ENCODE results near the gene POLG.

DNA sequence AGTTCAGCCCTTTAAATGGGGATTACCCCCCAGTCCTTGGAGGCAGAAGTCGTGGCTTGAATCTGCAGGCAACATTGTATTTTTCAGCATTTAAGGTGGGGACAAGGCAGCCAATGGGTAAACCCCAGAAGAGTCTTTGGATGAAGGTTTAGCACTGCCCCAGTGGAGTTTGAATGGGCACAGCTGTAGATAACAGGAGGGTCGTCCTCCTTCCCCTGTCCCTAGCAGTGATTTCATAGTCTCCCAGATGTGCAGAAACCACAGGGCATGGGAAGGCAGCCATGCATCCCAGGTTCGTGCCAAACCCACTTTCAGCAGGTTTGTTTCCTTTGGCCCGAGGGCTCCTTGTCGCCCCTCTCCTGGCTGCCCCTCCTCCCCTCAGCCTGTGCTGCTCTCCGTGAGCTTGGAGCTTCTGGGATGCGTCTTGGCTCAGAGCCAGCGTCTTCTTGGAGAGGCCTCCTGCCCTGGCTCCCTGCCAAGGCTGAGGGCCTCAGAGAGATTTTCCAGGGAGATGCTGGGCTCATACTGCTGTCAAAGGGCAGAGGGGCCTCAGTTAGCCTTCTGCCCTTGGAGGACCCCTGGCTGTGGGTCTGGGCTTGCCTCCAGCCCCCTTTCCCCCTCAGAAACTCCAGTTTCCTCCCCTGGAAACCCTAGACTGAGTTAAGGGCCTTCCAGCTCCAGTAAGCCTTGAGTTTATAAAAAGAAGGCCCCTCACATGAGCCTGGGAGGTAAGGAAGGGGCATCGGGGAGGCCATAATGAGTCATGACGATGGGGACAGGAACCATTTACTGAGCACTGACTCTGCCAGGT, 48.9 kb upstream of the POLG start:
- TF ChIP-seq, protein P1, sequence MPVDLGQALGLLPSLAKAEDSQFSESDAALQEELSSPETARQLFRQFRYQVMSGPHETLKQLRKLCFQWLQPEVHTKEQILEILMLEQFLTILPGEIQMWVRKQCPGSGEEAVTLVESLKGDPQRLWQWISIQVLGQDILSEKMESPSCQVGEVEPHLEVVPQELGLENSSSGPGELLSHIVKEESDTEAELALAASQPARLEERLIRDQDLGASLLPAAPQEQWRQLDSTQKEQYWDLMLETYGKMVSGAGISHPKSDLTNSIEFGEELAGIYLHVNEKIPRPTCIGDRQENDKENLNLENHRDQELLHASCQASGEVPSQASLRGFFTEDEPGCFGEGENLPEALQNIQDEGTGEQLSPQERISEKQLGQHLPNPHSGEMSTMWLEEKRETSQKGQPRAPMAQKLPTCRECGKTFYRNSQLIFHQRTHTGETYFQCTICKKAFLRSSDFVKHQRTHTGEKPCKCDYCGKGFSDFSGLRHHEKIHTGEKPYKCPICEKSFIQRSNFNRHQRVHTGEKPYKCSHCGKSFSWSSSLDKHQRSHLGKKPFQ (CRISPR knock-in tag; IDR thresholded peaks at IDR 0.05; ENCODE audit: insufficient replicate concordance) = no peak
- TF ChIP-seq, protein P2, sequence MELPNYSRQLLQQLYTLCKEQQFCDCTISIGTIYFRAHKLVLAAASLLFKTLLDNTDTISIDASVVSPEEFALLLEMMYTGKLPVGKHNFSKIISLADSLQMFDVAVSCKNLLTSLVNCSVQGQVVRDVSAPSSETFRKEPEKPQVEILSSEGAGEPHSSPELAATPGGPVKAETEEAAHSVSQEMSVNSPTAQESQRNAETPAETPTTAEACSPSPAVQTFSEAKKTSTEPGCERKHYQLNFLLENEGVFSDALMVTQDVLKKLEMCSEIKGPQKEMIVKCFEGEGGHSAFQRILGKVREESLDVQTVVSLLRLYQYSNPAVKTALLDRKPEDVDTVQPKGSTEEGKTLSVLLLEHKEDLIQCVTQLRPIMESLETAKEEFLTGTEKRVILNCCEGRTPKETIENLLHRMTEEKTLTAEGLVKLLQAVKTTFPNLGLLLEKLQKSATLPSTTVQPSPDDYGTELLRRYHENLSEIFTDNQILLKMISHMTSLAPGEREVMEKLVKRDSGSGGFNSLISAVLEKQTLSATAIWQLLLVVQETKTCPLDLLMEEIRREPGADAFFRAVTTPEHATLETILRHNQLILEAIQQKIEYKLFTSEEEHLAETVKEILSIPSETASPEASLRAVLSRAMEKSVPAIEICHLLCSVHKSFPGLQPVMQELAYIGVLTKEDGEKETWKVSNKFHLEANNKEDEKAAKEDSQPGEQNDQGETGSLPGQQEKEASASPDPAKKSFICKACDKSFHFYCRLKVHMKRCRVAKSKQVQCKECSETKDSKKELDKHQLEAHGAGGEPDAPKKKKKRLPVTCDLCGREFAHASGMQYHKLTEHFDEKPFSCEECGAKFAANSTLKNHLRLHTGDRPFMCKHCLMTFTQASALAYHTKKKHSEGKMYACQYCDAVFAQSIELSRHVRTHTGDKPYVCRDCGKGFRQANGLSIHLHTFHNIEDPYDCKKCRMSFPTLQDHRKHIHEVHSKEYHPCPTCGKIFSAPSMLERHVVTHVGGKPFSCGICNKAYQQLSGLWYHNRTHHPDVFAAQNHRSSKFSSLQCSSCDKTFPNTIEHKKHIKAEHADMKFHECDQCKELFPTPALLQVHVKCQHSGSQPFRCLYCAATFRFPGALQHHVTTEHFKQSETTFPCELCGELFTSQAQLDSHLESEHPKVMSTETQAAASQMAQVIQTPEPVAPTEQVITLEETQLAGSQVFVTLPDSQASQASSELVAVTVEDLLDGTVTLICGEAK (IDR thresholded peaks at IDR 0.05) = no peak
- TF ChIP-seq, protein P2 (CRISPR knock-in tag; IDR thresholded peaks at IDR 0.05) = no peak
- TF ChIP-seq BRCA1 (CRISPR knock-in tag; IDR thresholded peaks at IDR 0.05) (no peak), ZNF430 (CRISPR knock-in tag; IDR thresholded peaks at IDR 0.05) (no peak), RBM22 (optimal IDR thresholded peaks at IDR 0.05; ENCODE audit: low read length) (no peak)
- TF ChIP-seq, protein P3, sequence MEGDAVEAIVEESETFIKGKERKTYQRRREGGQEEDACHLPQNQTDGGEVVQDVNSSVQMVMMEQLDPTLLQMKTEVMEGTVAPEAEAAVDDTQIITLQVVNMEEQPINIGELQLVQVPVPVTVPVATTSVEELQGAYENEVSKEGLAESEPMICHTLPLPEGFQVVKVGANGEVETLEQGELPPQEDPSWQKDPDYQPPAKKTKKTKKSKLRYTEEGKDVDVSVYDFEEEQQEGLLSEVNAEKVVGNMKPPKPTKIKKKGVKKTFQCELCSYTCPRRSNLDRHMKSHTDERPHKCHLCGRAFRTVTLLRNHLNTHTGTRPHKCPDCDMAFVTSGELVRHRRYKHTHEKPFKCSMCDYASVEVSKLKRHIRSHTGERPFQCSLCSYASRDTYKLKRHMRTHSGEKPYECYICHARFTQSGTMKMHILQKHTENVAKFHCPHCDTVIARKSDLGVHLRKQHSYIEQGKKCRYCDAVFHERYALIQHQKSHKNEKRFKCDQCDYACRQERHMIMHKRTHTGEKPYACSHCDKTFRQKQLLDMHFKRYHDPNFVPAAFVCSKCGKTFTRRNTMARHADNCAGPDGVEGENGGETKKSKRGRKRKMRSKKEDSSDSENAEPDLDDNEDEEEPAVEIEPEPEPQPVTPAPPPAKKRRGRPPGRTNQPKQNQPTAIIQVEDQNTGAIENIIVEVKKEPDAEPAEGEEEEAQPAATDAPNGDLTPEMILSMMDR (CRISPR knock-in tag; IDR thresholded peaks at IDR 0.05) = no peak
- TF ChIP-seq, protein P4, sequence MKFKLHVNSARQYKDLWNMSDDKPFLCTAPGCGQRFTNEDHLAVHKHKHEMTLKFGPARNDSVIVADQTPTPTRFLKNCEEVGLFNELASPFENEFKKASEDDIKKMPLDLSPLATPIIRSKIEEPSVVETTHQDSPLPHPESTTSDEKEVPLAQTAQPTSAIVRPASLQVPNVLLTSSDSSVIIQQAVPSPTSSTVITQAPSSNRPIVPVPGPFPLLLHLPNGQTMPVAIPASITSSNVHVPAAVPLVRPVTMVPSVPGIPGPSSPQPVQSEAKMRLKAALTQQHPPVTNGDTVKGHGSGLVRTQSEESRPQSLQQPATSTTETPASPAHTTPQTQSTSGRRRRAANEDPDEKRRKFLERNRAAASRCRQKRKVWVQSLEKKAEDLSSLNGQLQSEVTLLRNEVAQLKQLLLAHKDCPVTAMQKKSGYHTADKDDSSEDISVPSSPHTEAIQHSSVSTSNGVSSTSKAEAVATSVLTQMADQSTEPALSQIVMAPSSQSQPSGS (CRISPR knock-in tag; IDR thresholded peaks at IDR 0.05) = no peak
- TF ChIP-seq, protein P5, sequence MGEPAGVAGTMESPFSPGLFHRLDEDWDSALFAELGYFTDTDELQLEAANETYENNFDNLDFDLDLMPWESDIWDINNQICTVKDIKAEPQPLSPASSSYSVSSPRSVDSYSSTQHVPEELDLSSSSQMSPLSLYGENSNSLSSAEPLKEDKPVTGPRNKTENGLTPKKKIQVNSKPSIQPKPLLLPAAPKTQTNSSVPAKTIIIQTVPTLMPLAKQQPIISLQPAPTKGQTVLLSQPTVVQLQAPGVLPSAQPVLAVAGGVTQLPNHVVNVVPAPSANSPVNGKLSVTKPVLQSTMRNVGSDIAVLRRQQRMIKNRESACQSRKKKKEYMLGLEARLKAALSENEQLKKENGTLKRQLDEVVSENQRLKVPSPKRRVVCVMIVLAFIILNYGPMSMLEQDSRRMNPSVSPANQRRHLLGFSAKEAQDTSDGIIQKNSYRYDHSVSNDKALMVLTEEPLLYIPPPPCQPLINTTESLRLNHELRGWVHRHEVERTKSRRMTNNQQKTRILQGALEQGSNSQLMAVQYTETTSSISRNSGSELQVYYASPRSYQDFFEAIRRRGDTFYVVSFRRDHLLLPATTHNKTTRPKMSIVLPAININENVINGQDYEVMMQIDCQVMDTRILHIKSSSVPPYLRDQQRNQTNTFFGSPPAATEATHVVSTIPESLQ (CRISPR knock-in tag; conservative IDR thresholded peaks at IDR 0.05) = no peak
- TF ChIP-seq, protein P6, sequence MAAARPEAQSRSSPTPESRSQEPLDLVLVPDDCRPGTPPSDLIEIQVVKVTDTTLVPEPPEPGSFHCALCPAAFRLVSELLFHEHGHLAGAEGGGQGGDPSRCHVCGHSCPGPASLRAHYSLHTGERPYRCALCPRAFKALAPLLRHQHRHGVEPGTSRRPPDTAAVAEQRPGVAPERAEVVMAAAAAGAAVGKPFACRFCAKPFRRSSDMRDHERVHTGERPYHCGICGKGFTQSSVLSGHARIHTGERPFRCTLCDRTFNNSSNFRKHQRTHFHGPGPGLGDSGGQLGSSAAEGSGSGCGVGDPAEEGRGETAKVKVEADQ (CRISPR knock-in tag; IDR thresholded peaks at IDR 0.05; ENCODE audit: borderline replicate concordance) = no peak

All from HepG2 (cell line).